GM23338 (cell line): ENCODE data around the gene PRKCD. TPM values are rescaled to one million over a fixed set of nuclear protein-coding genes. Genes with fewer than 3 reads are reported as not detected.

ENCODE experiments used
- ATAC-seq: fragments of 200-7000 bp; cut with Tn5 transposase; 3 replicates; pipeline ENCODE4 v1.9.1; 2020
- DNase-seq: peaks from one replicate; pipeline ENCODE4 v3.0.0-alpha.2; 2015; ENCODE audit warnings: low spot score
- H2AFZ ChIP-seq: fragments of 200-600 bp; sonication (generic); 2 replicates; pipeline ENCODE4 v1.8.0; 2016; ENCODE audit warnings: antibody characterized with exemption, mild to moderate bottlenecking, moderate library complexity
- H3F3A ChIP-seq: fragments of 200-600 bp; sonication (generic); replicated peaks from 2 replicates; pipeline ENCODE4 v1.8.0; 2017; ENCODE audit warnings: antibody characterized with exemption, mixed run types, low read depth
- H3K27ac ChIP-seq: fragments of 200-600 bp; sonication (generic); 2 replicates; pipeline ENCODE4 v1.6.1; 2016; ENCODE audit warnings: low read depth
- H3K27me3 ChIP-seq: fragments of 200-600 bp; sonication (generic); 2 replicates; pipeline ENCODE4 v1.8.0; 2016; ENCODE audit warnings: mild to moderate bottlenecking, mixed run types, moderate library complexity; ENCODE audit not compliant: insufficient read depth
- H3K36me3 ChIP-seq: fragments of 200-600 bp; sonication (generic); 2 replicates; pipeline ENCODE4 v1.8.0; 2016; ENCODE audit warnings: mild to moderate bottlenecking; ENCODE audit not compliant: insufficient read depth
- H3K4me1 ChIP-seq: fragments of 200-600 bp; sonication (generic); 2 replicates; pipeline ENCODE4 v1.8.0; 2016; ENCODE audit warnings: mild to moderate bottlenecking, moderate library complexity; ENCODE audit not compliant: insufficient read depth
- H3K4me2 ChIP-seq: fragments of 200-600 bp; sonication (generic); 2 replicates; pipeline ENCODE4 v1.7.1; 2017; ENCODE audit warnings: mixed run types
- H3K4me3 ChIP-seq: fragments of 200-600 bp; sonication (generic); 2 replicates; pipeline ENCODE4 v1.6.1; 2016; ENCODE audit warnings: mixed run types
- H3K79me2 ChIP-seq: fragments of 200-600 bp; sonication (generic); replicated peaks from 2 replicates; pipeline ENCODE4 v1.8.0; 2017; ENCODE audit warnings: mild to moderate bottlenecking; ENCODE audit not compliant: insufficient read depth
- H3K9me2 ChIP-seq: fragments of 200-600 bp; sonication (generic); 2 replicates; pipeline ENCODE4 v1.8.0; 2017; ENCODE audit not compliant: insufficient read depth
- H4K20me1 ChIP-seq: fragments of 200-600 bp; sonication (generic); replicated peaks from 2 replicates; pipeline ENCODE4 v1.8.0; 2017; ENCODE audit warnings: mild to moderate bottlenecking; ENCODE audit not compliant: insufficient read depth
- H3K27ac Mint-ChIP-seq: 2 replicates; pipeline ENCODE4 v1.8.0; 2020; ENCODE audit warnings: inconsistent platforms, mild to moderate bottlenecking, moderate library complexity, mixed read lengths
- H3K27me3 Mint-ChIP-seq: 3 replicates; pipeline ENCODE4 v1.8.0; 2022; ENCODE audit warnings: low read depth, mild to moderate bottlenecking, moderate library complexity, mixed read lengths, inconsistent platforms; ENCODE audit not compliant: insufficient read depth, poor library complexity
- H3K36me3 Mint-ChIP-seq: 3 replicates; pipeline ENCODE4 v1.8.0; 2021; ENCODE audit warnings: low read depth, mild to moderate bottlenecking, inconsistent platforms, moderate library complexity, mixed read lengths
- H3K4me1 Mint-ChIP-seq: 3 replicates; pipeline ENCODE4 v1.8.0; 2020; ENCODE audit warnings: mild to moderate bottlenecking, inconsistent platforms, mixed read lengths
- H3K4me3 Mint-ChIP-seq: 3 replicates; pipeline ENCODE4 v1.8.0; 2021; ENCODE audit warnings: moderate library complexity, mild to moderate bottlenecking, inconsistent platforms, mixed read lengths
- H3K9me3 Mint-ChIP-seq: 3 replicates; pipeline ENCODE4 v1.8.0; 2020; ENCODE audit warnings: moderate library complexity, mild to moderate bottlenecking, inconsistent platforms, mixed read lengths
- CREB1 ChIP-seq: fragments of 250-450 bp; sonication (Bioruptor Pico); IDR thresholded peaks from 2 replicates; pipeline ENCODE4 v1.5.0; 2020; ENCODE audit warnings: low read depth, mild to moderate bottlenecking, moderate library complexity
- EZH2 ChIP-seq: fragments of 200-600 bp; sonication (generic); IDR thresholded peaks from one replicate; pipeline ENCODE4 v1.8.0; 2017; ENCODE audit warnings: antibody characterized with exemption, mild to moderate bottlenecking, low read depth; ENCODE audit not compliant: unreplicated experiment
- EZH2phosphoT487 ChIP-seq: fragments of 200-600 bp; sonication (generic); IDR thresholded peaks from one replicate; pipeline ENCODE4 v1.8.1; 2018; ENCODE audit warnings: antibody characterized with exemption; ENCODE audit not compliant: unreplicated experiment
- JUNB ChIP-seq: IDR thresholded peaks from one replicate; pipeline ENCODE4 v1.6.1; 2016; ENCODE audit warnings: antibody characterized with exemption; ENCODE audit not compliant: unreplicated experiment
- NANOG ChIP-seq: IDR thresholded peaks from 2 replicates; pipeline ENCODE4 v1.6.1; 2016; ENCODE audit warnings: antibody characterized with exemption, borderline replicate concordance
- POLR2AphosphoS5 ChIP-seq: IDR thresholded peaks from 2 replicates; pipeline ENCODE4 v1.6.1; 2016; ENCODE audit warnings: antibody characterized with exemption, low read depth
- STAT1 ChIP-seq: IDR thresholded peaks from one replicate; pipeline ENCODE4 v1.6.1; 2016; ENCODE audit warnings: antibody characterized with exemption; ENCODE audit not compliant: unreplicated experiment
- ZNF114 ChIP-seq: fragments of 250-450 bp; sonication (Bioruptor Pico); IDR thresholded peaks from 2 replicates; pipeline ENCODE4 v1.5.0; 2020; ENCODE audit warnings: mild to moderate bottlenecking, moderate library complexity
- ZNF331 ChIP-seq: fragments of 250-450 bp; sonication (Bioruptor Pico); IDR thresholded peaks from 2 replicates; pipeline ENCODE4 v1.5.0; 2020; ENCODE audit warnings: low read depth, mild to moderate bottlenecking, moderate library complexity
- polyA plus RNA-seq: library from polyadenylated mRNA; unstranded; fragments of >200 nt; fragmentation: Nextera tagmentation; extraction: Ambion mirVana; gene quantifications from 2 replicates; pipeline ENCODE4 v1.2.1, GENCODE V29; 2016
- total RNA-seq: library from RNA; depleted of rRNA; stranded (reverse); fragments of >200 nt; shearing (Covaris generic); gene quantifications from 2 replicates; pipeline ENCODE4 v1.2.3, GENCODE V29; 2014
- TF ChIP-seq, protein P1 (sequence below): IDR thresholded peaks from 2 replicates; pipeline ENCODE4 v1.6.1; 2016; ENCODE audit warnings: antibody characterized with exemption
- TF ChIP-seq, protein P2 (sequence below): IDR thresholded peaks from one replicate; pipeline ENCODE4 v1.6.1; 2018; ENCODE audit warnings: antibody characterized with exemption; ENCODE audit not compliant: unreplicated experiment
- TF ChIP-seq, protein P3 (sequence below): fragments of 250-450 bp; sonication (Bioruptor Pico); IDR thresholded peaks from 2 replicates; pipeline ENCODE4 v1.5.0; 2020; ENCODE audit warnings: mild to moderate bottlenecking, moderate library complexity
- TF ChIP-seq, protein P4 (sequence below), 2 experiments: fragments of 200-600 bp in 1 of 2; sonication (generic) in 1 of 2; conservative IDR thresholded peaks; 2 replicates each; pipeline versions ENCODE4 v1.5.1 to v1.6.1; 2016 to 2017; ENCODE audit warnings: antibody characterized with exemption in 2 of 2, low read depth in 2 of 2, mild to moderate bottlenecking in 2 of 2, moderate library complexity in 1 of 2

Gene PRKCD
- total and polyA plus RNA-seq, 2 experiments from 2014 or later: 11.3 to 11.8 TPM

DNA sequence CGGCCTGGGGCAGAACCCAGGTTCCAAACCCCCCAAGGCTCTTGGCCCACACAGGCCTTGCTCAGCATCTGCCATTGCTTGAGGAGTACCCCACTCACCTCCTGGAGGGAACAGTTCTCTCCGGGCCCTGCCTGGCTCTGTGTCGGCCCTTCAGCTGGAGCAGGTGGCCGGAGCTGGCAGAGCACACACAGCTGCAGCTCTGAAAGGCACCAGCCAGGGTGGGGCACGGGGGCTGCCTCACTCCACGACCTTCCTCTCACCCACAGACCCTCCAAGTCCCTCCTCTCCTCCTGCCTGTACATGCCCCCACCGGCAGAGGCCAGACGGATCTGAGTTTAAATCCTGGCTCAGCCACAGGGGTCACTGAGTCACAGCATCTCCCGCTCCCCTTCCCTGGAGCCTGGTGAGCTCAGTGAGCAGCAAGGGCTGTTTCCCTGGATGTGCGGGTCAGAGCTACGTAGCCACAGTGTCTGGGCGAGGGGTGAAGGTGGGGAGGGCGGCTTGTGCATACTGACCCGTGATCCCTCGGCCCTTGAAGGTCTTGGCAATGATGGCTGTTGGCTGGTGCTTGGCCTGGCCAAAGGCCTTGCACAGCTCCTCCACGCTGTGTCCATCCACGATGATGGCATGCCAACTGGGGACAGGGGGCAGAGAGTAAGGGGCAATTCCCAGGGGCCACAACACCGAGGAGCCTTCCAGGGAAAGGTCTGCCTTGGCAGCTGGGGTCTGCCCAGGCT is 71.8 kb downstream of the PRKCD start:
- ATAC-seq: no peak
- DNase-seq: no peak
- Histone ChIP-seq H3K4me1 (0 out of 2 replicates have a peak, but pooled peaks cover 3% of the 10 kb centered on the region), H3K27ac (peak overlapping the region; percentile 70; the same call in 1 of the 2 replicates), H3K4me3 (no peak overlapping the region), H3K4me2 (no peak overlapping the region), H3K79me2 (peaks cover 15% of the 10 kb centered on the region), H2AFZ (no peak overlapping the region), H3F3A (peaks cover 73% of the 10 kb centered on the region), H3K9me2 (no peaks in the 10 kb centered on the region), H4K20me1 (peaks cover 61% of the 10 kb centered on the region), H3K27me3 (no peaks in the 10 kb centered on the region), H3K36me3 (peaks cover 64% of the 10 kb centered on the region)
- Mint-ChIP-seq H3K9me3 (no peaks in the 10 kb centered on the region), H3K27ac (peak overlapping the region; percentile 48; the same call in 1 of the 2 replicates), H3K4me3 (no peak overlapping the region), H3K36me3 (peaks cover 100% of the 10 kb centered on the region), H3K4me1 (peaks cover 19% of the 10 kb centered on the region), H3K27me3 (peaks cover 29% of the 10 kb centered on the region)
- TF ChIP-seq, protein P1, sequence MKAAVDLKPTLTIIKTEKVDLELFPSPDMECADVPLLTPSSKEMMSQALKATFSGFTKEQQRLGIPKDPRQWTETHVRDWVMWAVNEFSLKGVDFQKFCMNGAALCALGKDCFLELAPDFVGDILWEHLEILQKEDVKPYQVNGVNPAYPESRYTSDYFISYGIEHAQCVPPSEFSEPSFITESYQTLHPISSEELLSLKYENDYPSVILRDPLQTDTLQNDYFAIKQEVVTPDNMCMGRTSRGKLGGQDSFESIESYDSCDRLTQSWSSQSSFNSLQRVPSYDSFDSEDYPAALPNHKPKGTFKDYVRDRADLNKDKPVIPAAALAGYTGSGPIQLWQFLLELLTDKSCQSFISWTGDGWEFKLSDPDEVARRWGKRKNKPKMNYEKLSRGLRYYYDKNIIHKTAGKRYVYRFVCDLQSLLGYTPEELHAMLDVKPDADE: no peak
- TF ChIP-seq POLR2AphosphoS5 (no peak), NANOG (no peak), ZNF114 (CRISPR knock-in tag) (no peak), CREB1 (no peak), JUNB (no peak), ZNF331 (CRISPR knock-in tag) (no peak), STAT1 (no peak), EZH2 (no peak), EZH2phosphoT487 (no peak)
- TF ChIP-seq, protein P2, sequence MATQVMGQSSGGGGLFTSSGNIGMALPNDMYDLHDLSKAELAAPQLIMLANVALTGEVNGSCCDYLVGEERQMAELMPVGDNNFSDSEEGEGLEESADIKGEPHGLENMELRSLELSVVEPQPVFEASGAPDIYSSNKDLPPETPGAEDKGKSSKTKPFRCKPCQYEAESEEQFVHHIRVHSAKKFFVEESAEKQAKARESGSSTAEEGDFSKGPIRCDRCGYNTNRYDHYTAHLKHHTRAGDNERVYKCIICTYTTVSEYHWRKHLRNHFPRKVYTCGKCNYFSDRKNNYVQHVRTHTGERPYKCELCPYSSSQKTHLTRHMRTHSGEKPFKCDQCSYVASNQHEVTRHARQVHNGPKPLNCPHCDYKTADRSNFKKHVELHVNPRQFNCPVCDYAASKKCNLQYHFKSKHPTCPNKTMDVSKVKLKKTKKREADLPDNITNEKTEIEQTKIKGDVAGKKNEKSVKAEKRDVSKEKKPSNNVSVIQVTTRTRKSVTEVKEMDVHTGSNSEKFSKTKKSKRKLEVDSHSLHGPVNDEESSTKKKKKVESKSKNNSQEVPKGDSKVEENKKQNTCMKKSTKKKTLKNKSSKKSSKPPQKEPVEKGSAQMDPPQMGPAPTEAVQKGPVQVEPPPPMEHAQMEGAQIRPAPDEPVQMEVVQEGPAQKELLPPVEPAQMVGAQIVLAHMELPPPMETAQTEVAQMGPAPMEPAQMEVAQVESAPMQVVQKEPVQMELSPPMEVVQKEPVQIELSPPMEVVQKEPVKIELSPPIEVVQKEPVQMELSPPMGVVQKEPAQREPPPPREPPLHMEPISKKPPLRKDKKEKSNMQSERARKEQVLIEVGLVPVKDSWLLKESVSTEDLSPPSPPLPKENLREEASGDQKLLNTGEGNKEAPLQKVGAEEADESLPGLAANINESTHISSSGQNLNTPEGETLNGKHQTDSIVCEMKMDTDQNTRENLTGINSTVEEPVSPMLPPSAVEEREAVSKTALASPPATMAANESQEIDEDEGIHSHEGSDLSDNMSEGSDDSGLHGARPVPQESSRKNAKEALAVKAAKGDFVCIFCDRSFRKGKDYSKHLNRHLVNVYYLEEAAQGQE: no peak
- TF ChIP-seq, protein P3, sequence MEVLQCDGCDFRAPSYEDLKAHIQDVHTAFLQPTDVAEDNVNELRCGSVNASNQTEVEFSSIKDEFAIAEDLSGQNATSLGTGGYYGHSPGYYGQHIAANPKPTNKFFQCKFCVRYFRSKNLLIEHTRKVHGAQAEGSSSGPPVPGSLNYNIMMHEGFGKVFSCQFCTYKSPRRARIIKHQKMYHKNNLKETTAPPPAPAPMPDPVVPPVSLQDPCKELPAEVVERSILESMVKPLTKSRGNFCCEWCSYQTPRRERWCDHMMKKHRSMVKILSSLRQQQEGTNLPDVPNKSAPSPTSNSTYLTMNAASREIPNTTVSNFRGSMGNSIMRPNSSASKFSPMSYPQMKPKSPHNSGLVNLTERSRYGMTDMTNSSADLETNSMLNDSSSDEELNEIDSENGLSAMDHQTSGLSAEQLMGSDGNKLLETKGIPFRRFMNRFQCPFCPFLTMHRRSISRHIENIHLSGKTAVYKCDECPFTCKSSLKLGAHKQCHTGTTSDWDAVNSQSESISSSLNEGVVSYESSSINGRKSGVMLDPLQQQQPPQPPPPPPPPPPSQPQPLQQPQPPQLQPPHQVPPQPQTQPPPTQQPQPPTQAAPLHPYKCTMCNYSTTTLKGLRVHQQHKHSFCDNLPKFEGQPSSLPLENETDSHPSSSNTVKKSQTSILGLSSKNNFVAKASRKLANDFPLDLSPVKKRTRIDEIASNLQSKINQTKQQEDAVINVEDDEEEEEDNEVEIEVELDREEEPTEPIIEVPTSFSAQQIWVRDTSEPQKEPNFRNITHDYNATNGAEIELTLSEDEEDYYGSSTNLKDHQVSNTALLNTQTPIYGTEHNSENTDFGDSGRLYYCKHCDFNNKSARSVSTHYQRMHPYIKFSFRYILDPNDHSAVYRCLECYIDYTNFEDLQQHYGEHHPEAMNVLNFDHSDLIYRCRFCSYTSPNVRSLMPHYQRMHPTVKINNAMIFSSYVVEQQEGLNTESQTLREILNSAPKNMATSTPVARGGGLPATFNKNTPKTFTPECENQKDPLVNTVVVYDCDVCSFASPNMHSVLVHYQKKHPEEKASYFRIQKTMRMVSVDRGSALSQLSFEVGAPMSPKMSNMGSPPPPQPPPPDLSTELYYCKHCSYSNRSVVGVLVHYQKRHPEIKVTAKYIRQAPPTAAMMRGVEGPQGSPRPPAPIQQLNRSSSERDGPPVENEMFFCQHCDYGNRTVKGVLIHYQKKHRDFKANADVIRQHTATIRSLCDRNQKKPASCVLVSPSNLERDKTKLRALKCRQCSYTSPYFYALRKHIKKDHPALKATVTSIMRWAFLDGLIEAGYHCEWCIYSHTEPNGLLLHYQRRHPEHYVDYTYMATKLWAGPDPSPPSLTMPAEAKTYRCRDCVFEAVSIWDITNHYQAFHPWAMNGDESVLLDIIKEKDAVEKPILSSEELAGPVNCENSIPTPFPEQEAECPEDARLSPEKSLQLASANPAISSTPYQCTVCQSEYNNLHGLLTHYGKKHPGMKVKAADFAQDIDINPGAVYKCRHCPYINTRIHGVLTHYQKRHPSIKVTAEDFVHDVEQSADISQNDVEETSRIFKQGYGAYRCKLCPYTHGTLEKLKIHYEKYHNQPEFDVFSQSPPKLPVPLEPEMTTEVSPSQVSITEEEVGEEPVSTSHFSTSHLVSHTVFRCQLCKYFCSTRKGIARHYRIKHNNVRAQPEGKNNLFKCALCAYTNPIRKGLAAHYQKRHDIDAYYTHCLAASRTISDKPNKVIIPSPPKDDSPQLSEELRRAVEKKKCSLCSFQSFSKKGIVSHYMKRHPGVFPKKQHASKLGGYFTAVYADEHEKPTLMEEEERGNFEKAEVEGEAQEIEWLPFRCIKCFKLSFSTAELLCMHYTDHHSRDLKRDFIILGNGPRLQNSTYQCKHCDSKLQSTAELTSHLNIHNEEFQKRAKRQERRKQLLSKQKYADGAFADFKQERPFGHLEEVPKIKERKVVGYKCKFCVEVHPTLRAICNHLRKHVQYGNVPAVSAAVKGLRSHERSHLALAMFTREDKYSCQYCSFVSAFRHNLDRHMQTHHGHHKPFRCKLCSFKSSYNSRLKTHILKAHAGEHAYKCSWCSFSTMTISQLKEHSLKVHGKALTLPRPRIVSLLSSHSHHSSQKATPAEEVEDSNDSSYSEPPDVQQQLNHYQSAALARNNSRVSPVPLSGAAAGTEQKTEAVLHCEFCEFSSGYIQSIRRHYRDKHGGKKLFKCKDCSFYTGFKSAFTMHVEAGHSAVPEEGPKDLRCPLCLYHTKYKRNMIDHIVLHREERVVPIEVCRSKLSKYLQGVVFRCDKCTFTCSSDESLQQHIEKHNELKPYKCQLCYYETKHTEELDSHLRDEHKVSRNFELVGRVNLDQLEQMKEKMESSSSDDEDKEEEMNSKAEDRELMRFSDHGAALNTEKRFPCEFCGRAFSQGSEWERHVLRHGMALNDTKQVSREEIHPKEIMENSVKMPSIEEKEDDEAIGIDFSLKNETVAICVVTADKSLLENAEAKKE: no peak
- TF ChIP-seq, protein P4, sequence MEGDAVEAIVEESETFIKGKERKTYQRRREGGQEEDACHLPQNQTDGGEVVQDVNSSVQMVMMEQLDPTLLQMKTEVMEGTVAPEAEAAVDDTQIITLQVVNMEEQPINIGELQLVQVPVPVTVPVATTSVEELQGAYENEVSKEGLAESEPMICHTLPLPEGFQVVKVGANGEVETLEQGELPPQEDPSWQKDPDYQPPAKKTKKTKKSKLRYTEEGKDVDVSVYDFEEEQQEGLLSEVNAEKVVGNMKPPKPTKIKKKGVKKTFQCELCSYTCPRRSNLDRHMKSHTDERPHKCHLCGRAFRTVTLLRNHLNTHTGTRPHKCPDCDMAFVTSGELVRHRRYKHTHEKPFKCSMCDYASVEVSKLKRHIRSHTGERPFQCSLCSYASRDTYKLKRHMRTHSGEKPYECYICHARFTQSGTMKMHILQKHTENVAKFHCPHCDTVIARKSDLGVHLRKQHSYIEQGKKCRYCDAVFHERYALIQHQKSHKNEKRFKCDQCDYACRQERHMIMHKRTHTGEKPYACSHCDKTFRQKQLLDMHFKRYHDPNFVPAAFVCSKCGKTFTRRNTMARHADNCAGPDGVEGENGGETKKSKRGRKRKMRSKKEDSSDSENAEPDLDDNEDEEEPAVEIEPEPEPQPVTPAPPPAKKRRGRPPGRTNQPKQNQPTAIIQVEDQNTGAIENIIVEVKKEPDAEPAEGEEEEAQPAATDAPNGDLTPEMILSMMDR (conservative IDR thresholded peaks at IDR 0.05; ENCODE audit: low read depth in 2 of 2): no peak
